ENCODE measurements around the gene ST8SIA6. TPM values are rescaled to one million over a fixed set of nuclear protein-coding genes. Genes with fewer than 3 reads are reported as not detected.

The ST8SIA6 gene
- total RNA-seq, 2 experiments from 2014 or later = not detected

GRCh38 chr10:17290226-17290625 lies 164.2 kb downstream of the ST8SIA6 start:
- DNase-seq (ENCODE audit: low spot score) = peak; percentile 1
- POLR2A ChIA-PET = interaction anchor here (0.7 kb wide), 1 partner anchor 10 kb away, joined by 3 read pairs; no protein-coding TSS in a partner anchor
- no peak overlapping the region for H2AFZ ChIP-seq (ENCODE audit: low read length)
- no peak overlapping the region for H3K27ac ChIP-seq (ENCODE audit: low read depth, low read length, poor library complexity, severe bottlenecking)
- no TSS peak for BruUV-seq (replicated peaks)
- no peaks in the 10 kb centered on the region for H3K36me3 ChIP-seq (ENCODE audit: insufficient read depth, low read length)
- CTCF ChIA-PET (ENCODE audit: unreplicated experiment) = no interaction called here
- H3K4me3 ChIP-seq (ENCODE audit: low read depth, low read length, poor library complexity, severe bottlenecking) = no peak overlapping the region
- H3K9me2 ChIP-seq (ENCODE audit: insufficient read depth, low read length) = no peaks in the 10 kb centered on the region
- no peak overlapping the region for H3K4me2 ChIP-seq (ENCODE audit: low read length)
- H3K4me1 ChIP-seq (ENCODE audit: insufficient read depth, low read length, poor library complexity, severe bottlenecking) = no peaks in the 10 kb centered on the region
- 0 out of 2 replicates have a peak, but pooled peaks have one; percentile 26 for TF ChIP-seq CTCF (conservative IDR thresholded peaks at IDR 0.05; ENCODE audit: low read length)
- TF ChIP-seq EZH2phosphoT487 (IDR thresholded peaks at IDR 0.05; ENCODE audit: borderline replicate concordance, low read depth, low read length) = no peak
- no peaks in the 10 kb centered on the region for H4K20me1 ChIP-seq (ENCODE audit: insufficient read depth, low read length)
- H3K79me2 ChIP-seq (ENCODE audit: insufficient read depth, low read depth, low read length) = no peaks in the 10 kb centered on the region
- intact Hi-C loops (cut with micrococcal nuclease; ENCODE audit: unreplicated experiment) = no loop called here
- H3K9me3 ChIP-seq (ENCODE audit: low read length) = no peaks in the 10 kb centered on the region

- H3K9me3 ChIP-seq (ENCODE audit: low read length) = no peaks in the 10 kb centered on the region
- ChIA-PET CTCF (ENCODE audit: unreplicated experiment) (no interaction called here), POLR2A (interaction anchor here (0.7 kb wide), 1 partner anchor 10 kb away, joined by 3 read pairs; no protein-coding TSS in a partner anchor)
- no peak overlapping the region for H3K27ac ChIP-seq (ENCODE audit: low read depth, low read length, poor library complexity, severe bottlenecking)
- no peaks in the 10 kb centered on the region for H3K79me2 ChIP-seq (ENCODE audit: insufficient read depth, low read depth, low read length)
- no peaks in the 10 kb centered on the region for H3K9me2 ChIP-seq (ENCODE audit: insufficient read depth, low read length)
- no peak for TF ChIP-seq CTCF (conservative IDR thresholded peaks at IDR 0.05; ENCODE audit: low read length)
- TF ChIP-seq EZH2phosphoT487 (IDR thresholded peaks at IDR 0.05; ENCODE audit: borderline replicate concordance, low read depth, low read length) = no peak
- H3K4me3 ChIP-seq (ENCODE audit: low read depth, low read length, poor library complexity, severe bottlenecking) = no peak overlapping the region
- no TSS peak for BruUV-seq (replicated peaks)
- DNase-seq (ENCODE audit: low spot score) = no peak
- intact Hi-C loops (cut with micrococcal nuclease; ENCODE audit: unreplicated experiment) = no loop called here
- H3K36me3 ChIP-seq (ENCODE audit: insufficient read depth, low read length) = no peaks in the 10 kb centered on the region
- no peak overlapping the region for H3K4me2 ChIP-seq (ENCODE audit: low read length)
- H3K4me1 ChIP-seq (ENCODE audit: insufficient read depth, low read length, poor library complexity, severe bottlenecking) = no peaks in the 10 kb centered on the region
- H2AFZ ChIP-seq (ENCODE audit: low read length) = no peak overlapping the region
- no peaks in the 10 kb centered on the region for H4K20me1 ChIP-seq (ENCODE audit: insufficient read depth, low read length)
These were observed 164.6 kb downstream of the ST8SIA6 start for GRCh38 chr10:17289763-17290162.

GRCh38 chr10:17286562-17287550 lies 167.5 kb downstream of the ST8SIA6 start:
- Histone ChIP-seq H3K79me2 (ENCODE audit: insufficient read depth, low read depth, low read length) (no peaks in the 10 kb centered on the region), H3K9me3 (ENCODE audit: low read length) (no peaks in the 10 kb centered on the region), H3K27ac (ENCODE audit: low read depth, low read length, poor library complexity, severe bottlenecking) (no peak overlapping the region), H3K36me3 (ENCODE audit: insufficient read depth, low read length) (no peaks in the 10 kb centered on the region), H3K4me1 (ENCODE audit: insufficient read depth, low read length, poor library complexity, severe bottlenecking) (no peaks in the 10 kb centered on the region), H3K4me2 (ENCODE audit: low read length) (no peak overlapping the region), H3K9me2 (ENCODE audit: insufficient read depth, low read length) (no peaks in the 10 kb centered on the region), H4K20me1 (ENCODE audit: insufficient read depth, low read length) (no peaks in the 10 kb centered on the region), H2AFZ (ENCODE audit: low read length) (no peak overlapping the region), H3K4me3 (ENCODE audit: low read depth, low read length, poor library complexity, severe bottlenecking) (no peak overlapping the region)
- TF ChIP-seq CTCF (conservative IDR thresholded peaks at IDR 0.05; ENCODE audit: low read length) (no peak), EZH2phosphoT487 (IDR thresholded peaks at IDR 0.05; ENCODE audit: borderline replicate concordance, low read depth, low read length) (no peak)
- intact Hi-C loops (cut with micrococcal nuclease; ENCODE audit: unreplicated experiment) = no loop called here
- ChIA-PET POLR2A (no interaction called here), CTCF (ENCODE audit: unreplicated experiment) (no interaction called here)
- DNase-seq (ENCODE audit: low spot score) = no peak
- no TSS peak for BruUV-seq (replicated peaks)
